ENCODE results near the gene OR51B6.
"Not testable (repeated sequence)": the region's sequence is repeated elsewhere in the genome, so short reads cannot be mapped to it uniquely, and the experiment has no call there.

The OR51B6 gene

DNA sequence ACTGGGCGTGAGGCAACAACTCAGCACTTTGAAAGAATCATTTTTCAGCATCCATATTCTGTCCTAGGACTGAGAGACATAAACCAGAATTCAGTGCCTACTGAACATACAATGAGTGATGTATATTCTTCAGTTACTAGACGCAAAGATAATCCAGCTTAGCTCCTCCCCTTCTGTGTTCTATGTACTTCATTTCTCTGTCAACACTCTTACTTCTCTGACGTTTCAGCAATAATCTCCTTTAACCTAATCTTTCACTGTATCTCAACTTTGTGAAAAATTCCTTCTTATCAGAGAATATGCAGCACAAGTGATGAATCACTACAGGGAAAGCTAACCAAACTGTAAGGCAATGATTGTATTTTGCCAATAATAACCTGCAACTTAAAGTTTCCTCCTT lies 5.5 kb upstream of the OR51B6 start:
- Mint-ChIP-seq H3K4me1 (ENCODE audit: low read depth) (no peaks in the 10 kb centered on the region), H3K27me3 (peaks cover 2% of the 10 kb centered on the region), H3K9me3 (ENCODE audit: low read depth) (no peaks in the 10 kb centered on the region), H3K36me3 (no peaks in the 10 kb centered on the region), H3K4me3 (no peak overlapping the region), H3K27ac (no peak overlapping the region)

DNA sequence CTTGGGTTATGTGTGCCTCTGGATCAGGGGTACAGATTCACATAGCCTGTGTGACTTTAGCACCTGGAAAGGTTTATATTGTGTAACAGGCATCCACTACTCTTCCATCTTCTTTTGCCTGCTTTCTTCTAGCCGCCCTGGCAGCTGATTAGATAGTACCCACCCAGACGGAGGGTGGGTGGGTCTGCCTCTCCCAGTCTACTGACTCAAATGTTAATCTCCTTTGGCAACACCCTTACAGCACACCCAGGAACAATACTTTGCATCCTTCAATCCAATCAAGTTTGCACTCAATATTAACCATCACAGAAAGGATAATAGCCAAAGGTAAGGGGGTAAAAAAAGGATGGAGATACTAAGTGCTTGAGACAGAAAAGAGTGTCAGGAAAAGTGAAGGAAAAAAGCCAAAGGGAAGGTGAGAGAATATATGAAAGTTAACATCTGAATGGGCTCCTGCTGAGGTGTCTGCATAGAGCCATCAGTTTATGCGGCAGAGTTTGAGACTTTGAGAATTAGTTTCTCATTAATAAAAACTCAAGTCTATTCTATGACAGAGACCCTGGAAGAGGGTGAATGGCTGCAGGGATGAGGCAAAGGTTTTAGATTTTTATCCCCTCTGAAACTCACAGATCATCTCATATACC lies 2.6 kb upstream of the OR51B6 start:
- no peaks in the 10 kb centered on the region for H3K36me3 Mint-ChIP-seq

DNA sequence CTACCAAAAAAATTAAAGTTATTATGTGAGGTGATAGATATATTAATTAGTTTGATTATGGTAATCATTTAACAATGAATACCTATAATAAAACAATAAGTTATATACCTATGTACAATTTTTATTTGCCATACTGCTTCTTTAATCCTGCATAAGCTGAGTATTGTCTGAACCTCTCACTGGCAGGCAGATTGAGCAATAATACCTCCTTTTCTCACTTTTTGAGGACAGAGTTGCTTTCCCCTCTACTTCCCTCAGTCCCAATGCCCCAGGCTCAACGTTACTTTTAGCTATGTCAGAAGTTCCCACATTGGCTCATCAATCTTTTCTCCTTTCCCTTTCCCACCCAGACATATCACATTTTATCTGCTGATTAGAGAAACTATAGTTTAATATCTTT lies 1.8 kb upstream of the OR51B6 start:
- Mint-ChIP-seq H3K27me3 (peaks cover 3% of the 10 kb centered on the region), H3K27ac (no peak overlapping the region), H3K4me1 (ENCODE audit: low read depth) (no peaks in the 10 kb centered on the region), H3K36me3 (no peaks in the 10 kb centered on the region), H3K4me3 (no peak overlapping the region), H3K9me3 (ENCODE audit: low read depth) (no peaks in the 10 kb centered on the region)

More for the DNA sequence above, 2.6 kb upstream of the OR51B6 start:
- no peaks in the 10 kb centered on the region for H3K9me3 Mint-ChIP-seq (ENCODE audit: low read depth)
- no peak overlapping the region for H3K27ac Mint-ChIP-seq
- no peak overlapping the region for H3K4me3 Mint-ChIP-seq
- peaks cover 3% of the 10 kb centered on the region for H3K27me3 Mint-ChIP-seq
- no peaks in the 10 kb centered on the region for H3K4me1 Mint-ChIP-seq (ENCODE audit: low read depth)

DNA sequence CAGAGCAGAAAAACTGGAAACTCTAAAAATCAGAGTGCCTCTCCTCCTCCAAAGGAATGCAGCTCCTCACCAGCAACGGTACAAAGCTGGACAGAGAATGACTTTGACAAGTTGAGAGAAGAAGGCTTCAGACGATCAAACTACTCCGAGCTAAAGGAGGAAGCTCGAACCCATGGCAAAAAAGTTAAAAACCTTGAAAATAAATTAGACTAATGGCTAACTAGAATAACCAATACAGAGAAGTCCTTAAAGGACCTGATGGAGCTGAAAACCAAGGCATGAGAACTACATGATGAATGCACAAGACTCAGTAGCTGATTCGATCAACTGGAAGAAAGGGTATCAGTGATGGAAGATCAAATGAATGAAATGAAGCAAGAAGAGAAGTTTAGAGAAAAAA lies 4.7 kb downstream of the OR51B6 start:
- H3K27ac Mint-ChIP-seq: not testable (repeated sequence)

DNA sequence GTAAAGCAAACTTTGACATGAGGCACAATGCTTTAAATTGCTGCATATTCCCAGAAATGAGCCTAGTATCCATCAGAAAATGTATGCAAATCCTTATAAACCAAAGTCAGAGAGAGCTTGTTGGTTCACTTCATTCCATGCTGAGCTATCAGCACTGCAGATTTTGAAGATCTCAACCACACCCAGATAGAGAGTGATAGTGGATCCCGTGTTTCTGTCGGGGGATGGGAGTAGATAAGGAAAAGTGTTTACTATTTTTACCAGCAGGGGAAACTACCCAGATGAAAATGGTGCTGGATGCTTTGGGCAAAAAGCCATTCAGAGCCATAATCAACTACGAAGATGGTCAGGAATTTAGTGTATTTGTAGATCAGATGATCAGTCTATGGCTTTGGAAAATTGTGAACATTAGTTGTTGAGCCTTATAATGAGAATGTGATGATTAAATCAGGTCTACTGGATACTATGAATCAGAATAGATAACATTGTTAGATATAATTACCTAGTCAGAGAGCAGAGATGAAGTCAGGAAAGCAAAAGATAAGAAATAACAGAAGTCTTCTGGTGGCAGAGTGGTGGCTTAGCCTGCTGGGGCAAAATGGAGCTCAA lies 10.8 kb downstream of the OR51B6 start:
- no peaks in the 10 kb centered on the region for H3K4me1 Mint-ChIP-seq (ENCODE audit: low read depth)
- no peaks in the 10 kb centered on the region for H3K9me3 Mint-ChIP-seq (ENCODE audit: low read depth)
- no peak overlapping the region for H3K27ac Mint-ChIP-seq
- peaks cover 8% of the 10 kb centered on the region for H3K27me3 Mint-ChIP-seq
- no peaks in the 10 kb centered on the region for H3K36me3 Mint-ChIP-seq
- H3K4me3 Mint-ChIP-seq: no peak overlapping the region

More for the DNA sequence above, 4.7 kb downstream of the OR51B6 start:
- H3K4me1 Mint-ChIP-seq (ENCODE audit: low read depth); H3K4me3 Mint-ChIP-seq; H3K27me3 Mint-ChIP-seq; H3K36me3 Mint-ChIP-seq; H3K9me3 Mint-ChIP-seq (ENCODE audit: low read depth): not testable (repeated sequence)

DNA sequence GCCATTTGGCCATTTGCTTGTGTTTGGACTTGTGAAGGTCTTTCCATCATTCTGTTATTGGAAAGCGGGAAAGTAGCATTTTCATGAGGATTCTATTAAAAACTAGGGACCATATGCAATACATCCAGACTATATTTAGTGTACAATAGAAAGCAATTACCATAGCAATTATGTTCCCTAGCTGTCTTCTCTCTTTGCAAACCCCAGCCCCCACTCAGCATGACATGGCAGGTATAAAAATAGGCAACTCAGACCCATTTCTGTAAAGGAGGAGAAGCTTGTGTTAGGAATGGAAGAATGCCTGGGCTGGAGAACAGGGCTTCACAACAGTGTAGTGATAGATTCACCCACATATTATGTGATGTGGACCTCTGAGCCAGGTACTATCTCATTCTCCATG lies 12.4 kb downstream of the OR51B6 start:
- Mint-ChIP-seq H3K4me1 (ENCODE audit: low read depth) (no peaks in the 10 kb centered on the region), H3K36me3 (no peaks in the 10 kb centered on the region), H3K4me3 (no peak overlapping the region), H3K27me3 (peaks cover 8% of the 10 kb centered on the region), H3K27ac (no peak overlapping the region), H3K9me3 (ENCODE audit: low read depth) (no peaks in the 10 kb centered on the region)

DNA sequence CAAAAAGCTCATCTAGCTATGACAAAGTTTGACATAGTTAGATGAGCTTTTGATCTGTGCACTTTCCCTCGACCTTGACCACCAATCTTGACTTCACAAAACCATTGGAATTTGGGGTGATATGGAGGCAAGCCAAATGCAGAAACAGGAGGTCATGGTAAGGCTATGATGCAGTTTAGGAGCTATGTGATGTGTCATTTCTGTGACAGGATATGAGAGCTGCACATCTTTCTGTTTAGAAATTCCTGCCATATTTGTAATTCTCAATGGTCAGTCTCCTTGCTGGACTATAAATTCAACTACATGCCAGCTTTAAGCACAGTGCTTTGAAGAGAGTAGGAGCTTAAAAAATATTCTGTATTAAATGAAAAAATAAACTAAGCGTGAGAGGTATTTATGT lies 12.9 kb downstream of the OR51B6 start:
- no peaks in the 10 kb centered on the region for H3K4me1 Mint-ChIP-seq (ENCODE audit: low read depth)
- H3K9me3 Mint-ChIP-seq (ENCODE audit: low read depth): no peaks in the 10 kb centered on the region
- H3K4me3 Mint-ChIP-seq: no peak overlapping the region
- H3K27me3 Mint-ChIP-seq: peaks cover 8% of the 10 kb centered on the region
- no peak overlapping the region for H3K27ac Mint-ChIP-seq
- no peaks in the 10 kb centered on the region for H3K36me3 Mint-ChIP-seq

DNA sequence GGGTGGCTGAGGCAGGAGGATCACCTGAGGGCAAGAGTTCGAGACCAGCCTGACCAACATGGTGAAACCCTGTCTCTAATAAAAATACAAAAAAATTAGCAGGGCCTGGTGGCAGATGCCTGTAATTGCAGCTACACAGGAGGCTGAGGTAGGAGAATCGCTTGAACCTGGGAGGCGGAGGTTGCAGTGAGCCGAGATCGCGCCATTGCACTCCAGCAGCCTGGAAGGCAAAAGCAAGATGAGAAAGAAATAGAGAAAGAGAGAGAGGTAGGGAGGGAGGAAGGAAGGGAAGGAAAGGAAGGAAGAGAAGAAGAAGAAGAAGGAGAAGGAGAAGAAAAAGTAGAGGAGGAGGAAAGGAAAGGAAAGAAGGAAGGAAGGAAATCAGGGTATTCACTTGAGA lies 15.1 kb downstream of the OR51B6 start:
- not testable (repeated sequence) for H3K4me3 Mint-ChIP-seq; H3K27me3 Mint-ChIP-seq; H3K27ac Mint-ChIP-seq; H3K4me1 Mint-ChIP-seq (ENCODE audit: low read depth); H3K9me3 Mint-ChIP-seq (ENCODE audit: low read depth); H3K36me3 Mint-ChIP-seq

DNA sequence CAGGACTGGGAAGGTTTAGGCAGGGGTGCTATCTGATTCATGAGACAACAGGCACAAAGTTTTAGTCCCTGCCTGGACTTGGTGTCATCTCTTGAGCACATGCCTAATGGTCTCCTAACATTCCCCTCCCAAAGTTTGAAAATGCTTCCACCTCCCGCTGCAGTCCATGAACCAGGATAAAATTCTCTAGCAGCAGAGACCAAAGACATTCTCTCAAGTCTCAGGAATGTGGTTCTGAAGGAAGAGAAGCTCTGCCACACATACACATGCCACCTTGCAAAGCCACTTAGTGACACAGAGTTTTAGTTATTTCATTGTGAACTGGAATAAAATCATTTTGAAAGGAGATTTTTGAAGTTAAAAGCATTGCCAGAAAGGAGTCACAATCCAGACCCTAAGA lies 15.5 kb downstream of the OR51B6 start:
- H3K36me3 Mint-ChIP-seq: no peaks in the 10 kb centered on the region
- no peaks in the 10 kb centered on the region for H3K9me3 Mint-ChIP-seq (ENCODE audit: low read depth)
- H3K4me3 Mint-ChIP-seq: no peak overlapping the region
- H3K4me1 Mint-ChIP-seq (ENCODE audit: low read depth): no peaks in the 10 kb centered on the region
- no peak overlapping the region for H3K27ac Mint-ChIP-seq
- H3K27me3 Mint-ChIP-seq: peaks cover 9% of the 10 kb centered on the region

DNA sequence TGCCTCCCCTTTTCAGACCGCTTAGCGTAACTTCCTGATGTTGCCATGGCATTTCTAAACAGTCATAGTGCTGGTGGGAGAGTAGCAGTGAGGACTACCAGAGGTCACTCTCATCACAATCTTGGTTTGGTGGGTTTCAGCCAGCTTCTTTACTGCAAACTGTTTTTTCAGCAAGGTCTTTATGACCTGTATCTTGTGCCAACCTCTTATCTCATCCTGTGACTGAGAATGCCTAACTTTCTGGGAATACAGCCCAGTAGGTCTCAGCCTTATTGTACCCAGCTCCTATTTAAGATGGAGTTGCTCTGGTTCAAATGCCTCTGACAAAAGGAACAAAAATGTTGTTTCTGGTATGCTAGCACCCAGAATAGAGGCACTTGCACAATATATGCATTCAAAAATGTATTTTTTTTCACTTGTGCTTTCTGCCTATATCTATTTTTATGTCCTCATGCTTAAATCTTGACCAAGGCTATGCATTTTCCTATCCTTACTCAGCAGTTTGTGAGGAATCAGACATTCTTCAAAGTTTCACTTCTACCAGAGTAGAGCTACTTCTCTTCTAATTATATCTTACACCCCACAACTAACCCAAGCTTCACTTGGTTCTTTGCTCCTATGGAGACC lies 16.3 kb downstream of the OR51B6 start:
- H3K27ac Mint-ChIP-seq: no peak overlapping the region
- H3K36me3 Mint-ChIP-seq: no peaks in the 10 kb centered on the region
- H3K9me3 Mint-ChIP-seq (ENCODE audit: low read depth): no peaks in the 10 kb centered on the region
- peaks cover 10% of the 10 kb centered on the region for H3K27me3 Mint-ChIP-seq
- H3K4me3 Mint-ChIP-seq: no peak overlapping the region
- H3K4me1 Mint-ChIP-seq (ENCODE audit: low read depth): no peaks in the 10 kb centered on the region

DNA sequence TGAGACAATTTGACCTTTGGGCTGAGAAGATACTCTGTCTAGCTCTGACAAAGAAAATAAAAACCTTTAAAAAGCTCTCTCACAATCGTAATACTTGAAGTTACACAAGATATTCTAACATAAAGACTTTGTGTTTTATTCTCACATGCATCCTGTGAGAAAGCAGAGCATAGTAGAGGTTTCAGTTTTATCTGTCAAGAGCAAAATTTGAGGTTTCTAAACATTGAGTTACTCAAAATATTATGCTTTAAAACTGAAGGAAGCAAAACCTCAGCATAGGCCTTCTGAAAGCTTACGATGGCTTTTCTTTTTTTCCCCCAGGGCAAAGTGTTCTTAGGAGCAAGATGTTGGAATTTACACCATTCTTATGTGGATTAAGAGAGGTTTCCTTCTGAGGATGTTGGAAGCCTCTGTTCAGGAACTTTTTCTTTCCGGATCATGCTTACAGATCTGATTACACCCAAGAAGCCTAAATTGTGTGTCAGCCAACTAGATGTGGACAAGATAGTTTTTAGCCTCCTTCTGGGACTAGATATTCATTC lies 17.3 kb downstream of the OR51B6 start:
- no peaks in the 10 kb centered on the region for H3K9me3 Mint-ChIP-seq (ENCODE audit: low read depth)
- no peak overlapping the region for H3K4me3 Mint-ChIP-seq
- peaks cover 15% of the 10 kb centered on the region for H3K27me3 Mint-ChIP-seq
- H3K27ac Mint-ChIP-seq: no peak overlapping the region
- no peaks in the 10 kb centered on the region for H3K36me3 Mint-ChIP-seq
- H3K4me1 Mint-ChIP-seq (ENCODE audit: low read depth): no peaks in the 10 kb centered on the region

DNA sequence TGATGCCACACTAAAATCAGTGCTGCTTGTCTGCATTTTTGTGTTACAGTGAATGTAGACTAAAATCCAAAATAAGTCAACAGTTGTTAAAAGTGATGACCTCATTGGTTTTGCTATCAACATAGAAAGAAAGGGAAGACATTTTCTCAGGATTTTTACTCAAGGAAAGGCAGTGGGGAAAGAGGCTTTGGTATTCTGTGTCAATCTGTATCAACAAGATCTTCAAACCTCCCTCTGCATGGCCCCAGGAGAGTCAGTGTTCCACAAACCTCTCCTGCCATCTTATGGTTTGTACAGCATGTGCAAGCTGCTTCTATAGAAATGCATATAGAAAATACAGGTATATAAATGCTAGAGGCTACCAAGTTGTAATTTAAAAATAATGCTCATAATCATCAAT lies 18.5 kb downstream of the OR51B6 start:
- Mint-ChIP-seq H3K4me3 (no peak overlapping the region), H3K36me3 (no peaks in the 10 kb centered on the region), H3K27me3 (peaks cover 15% of the 10 kb centered on the region), H3K4me1 (ENCODE audit: low read depth) (no peaks in the 10 kb centered on the region), H3K27ac (no peak overlapping the region), H3K9me3 (ENCODE audit: low read depth) (no peaks in the 10 kb centered on the region)

DNA sequence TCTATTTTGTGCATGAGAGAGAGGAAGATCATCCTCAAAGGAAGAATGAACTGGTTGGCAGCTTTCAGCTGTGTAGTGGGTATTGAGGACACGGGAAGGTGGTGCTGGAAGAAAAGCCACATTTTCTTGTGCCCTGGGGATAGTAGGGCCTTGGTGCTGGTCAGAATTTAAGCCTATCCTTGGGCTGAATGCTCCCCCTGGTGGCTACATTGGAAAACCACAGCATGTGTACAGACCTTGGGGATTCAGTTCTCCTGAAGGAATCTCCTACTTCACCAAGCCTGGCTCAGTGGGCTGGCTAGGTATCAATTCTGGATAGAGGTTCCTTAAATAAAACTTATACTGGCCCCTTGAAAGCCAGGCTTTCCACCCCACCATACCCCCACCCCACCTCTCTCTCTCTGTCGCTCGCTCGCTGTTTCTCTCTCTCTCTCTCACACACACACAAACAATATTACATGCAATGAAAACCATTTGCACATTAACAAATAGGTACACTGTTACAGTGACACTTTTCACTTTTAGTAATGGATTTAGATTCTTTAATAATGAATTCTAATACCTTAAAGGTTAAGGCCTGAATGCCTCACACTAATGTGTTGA lies 29.5 kb downstream of the OR51B6 start:
- no peaks in the 10 kb centered on the region for H3K36me3 Mint-ChIP-seq
- no peaks in the 10 kb centered on the region for H3K4me1 Mint-ChIP-seq (ENCODE audit: low read depth)
- no peaks in the 10 kb centered on the region for H3K27me3 Mint-ChIP-seq
- H3K9me3 Mint-ChIP-seq (ENCODE audit: low read depth): no peaks in the 10 kb centered on the region
- no peak overlapping the region for H3K27ac Mint-ChIP-seq
- no peak overlapping the region for H3K4me3 Mint-ChIP-seq

DNA sequence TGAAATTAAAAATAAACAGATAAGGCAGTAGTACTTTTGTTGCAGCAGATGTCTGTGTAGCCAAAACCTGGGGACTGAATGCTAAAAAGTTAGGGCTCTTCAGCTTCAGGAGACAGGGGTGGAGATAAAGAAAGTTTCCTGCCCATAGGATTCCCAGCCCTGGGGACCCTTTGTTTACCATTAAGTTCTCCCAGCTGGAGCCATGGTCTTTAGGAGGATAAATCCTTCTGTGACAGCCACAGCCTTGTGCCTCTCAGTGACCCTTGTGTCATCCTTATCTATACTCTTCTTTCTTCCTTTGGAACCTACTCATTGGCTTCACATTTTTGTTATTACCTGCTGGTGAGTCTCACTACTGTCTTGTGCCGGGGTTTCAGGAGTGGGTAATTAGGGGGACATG lies 32.3 kb downstream of the OR51B6 start, which contains the start of gene OR51M1:
Gene OR51M1 (plus strand): TSS at position 237 of the 400 bp plus-strand sequence. CDS start 5,587 bp downstream, outside the sequence.
- Mint-ChIP-seq H3K27ac (no peak within 1 kb of the TSS), H3K36me3 (no peaks in the 10 kb centered on the region), H3K9me3 (ENCODE audit: low read depth) (no peaks in the 10 kb centered on the region), H3K4me1 (ENCODE audit: low read depth) (no peaks in the 10 kb centered on the region), H3K4me3 (no peak within 1 kb of the TSS), H3K27me3 (no peaks in the 10 kb centered on the region)

DNA sequence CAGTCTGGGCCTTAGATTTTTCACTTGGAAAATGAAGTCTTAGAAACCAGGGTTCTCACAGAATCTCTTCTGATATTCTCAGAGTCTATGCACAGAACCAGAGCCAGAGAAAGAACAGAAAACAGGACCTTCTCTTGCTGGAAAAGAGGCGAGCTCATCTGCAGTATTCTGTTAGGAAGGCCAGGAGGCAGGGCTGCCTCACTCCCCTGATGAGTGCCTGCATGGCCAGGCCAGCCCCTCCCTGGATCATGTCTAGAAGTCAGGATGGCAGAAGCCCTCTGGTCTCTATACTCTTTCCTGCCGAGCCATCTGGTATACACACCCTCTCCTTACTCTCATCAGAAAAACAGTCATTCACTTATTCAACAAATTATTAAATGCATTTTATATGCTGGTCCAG lies 33.0 kb downstream of the OR51B6 start:
- no peak overlapping the region for H3K4me3 Mint-ChIP-seq
- no peaks in the 10 kb centered on the region for H3K4me1 Mint-ChIP-seq (ENCODE audit: low read depth)
- no peaks in the 10 kb centered on the region for H3K9me3 Mint-ChIP-seq (ENCODE audit: low read depth)
- no peak overlapping the region for H3K27ac Mint-ChIP-seq
- H3K27me3 Mint-ChIP-seq: no peaks in the 10 kb centered on the region
- no peaks in the 10 kb centered on the region for H3K36me3 Mint-ChIP-seq

Measured in activated naive CD8-positive, alpha-beta T cell (primary cell).